IPS DF 19.7 (cell line): ENCODE data around the gene EPX.

Experiments used
- DNase-seq: peaks from one replicate; pipeline ENCODE4 v3.0.0-alpha.2; 2013; ENCODE audit warnings: low read depth, low spot score

The EPX gene

GRCh38 chr17:58253082-58253481 is 60.6 kb downstream of the EPX start:
- DNase-seq = no peak
